ENCODE measurements around the gene DKC1. TPM values are rescaled to one million over a fixed set of nuclear protein-coding genes. Genes with fewer than 3 reads are reported as not detected.

The DKC1 gene
- total RNA-seq, 2 experiments from 2014 or later: 67.7 to 138 TPM

- no TSS peak for BruUV-seq (replicated peaks)
- intact Hi-C loops (cut with micrococcal nuclease; ENCODE audit: unreplicated experiment): no loop called here
- Histone ChIP-seq H3K9me3 (ENCODE audit: low read length) (no peaks in the 10 kb centered on the region), H3K27ac (ENCODE audit: low read depth, low read length, poor library complexity, severe bottlenecking) (no peak overlapping the region), H3K79me2 (ENCODE audit: insufficient read depth, low read depth, low read length) (no peaks in the 10 kb centered on the region), H3K36me3 (ENCODE audit: insufficient read depth, low read length) (no peaks in the 10 kb centered on the region), H3K4me3 (ENCODE audit: low read depth, low read length, poor library complexity, severe bottlenecking) (no peak overlapping the region), H3K4me1 (ENCODE audit: insufficient read depth, low read length, poor library complexity, severe bottlenecking) (no peaks in the 10 kb centered on the region), H3K4me2 (ENCODE audit: low read length) (no peak overlapping the region), H2AFZ (ENCODE audit: low read length) (no peak overlapping the region), H4K20me1 (ENCODE audit: insufficient read depth, low read length) (no peaks in the 10 kb centered on the region), H3K9me2 (ENCODE audit: insufficient read depth, low read length) (no peaks in the 10 kb centered on the region)
- no peak for DNase-seq (ENCODE audit: low spot score)
- POLR2A ChIA-PET: no interaction called here
- TF ChIP-seq EZH2phosphoT487 (IDR thresholded peaks at IDR 0.05; ENCODE audit: borderline replicate concordance, low read depth, low read length) (no peak), CTCF (conservative IDR thresholded peaks at IDR 0.05; ENCODE audit: low read length) (0 out of 2 replicates have a peak, but pooled peaks have one; percentile 24)
- CTCF ChIA-PET (ENCODE audit: unreplicated experiment): no interaction called here
Measured at GRCh38 chrX:154728431-154729190, 34.1 kb upstream of the DKC1 start.

- ChIA-PET CTCF (ENCODE audit: unreplicated experiment) (interaction anchor here (0.9 kb wide), 1 partner anchor 11 kb away, joined by 3 read pairs; no protein-coding TSS in a partner anchor), POLR2A (no interaction called here)
- no peak overlapping the region for H3K4me3 ChIP-seq (ENCODE audit: low read depth, low read length, poor library complexity, severe bottlenecking)
- H3K36me3 ChIP-seq (ENCODE audit: insufficient read depth, low read length): no peaks in the 10 kb centered on the region
- H2AFZ ChIP-seq (ENCODE audit: low read length): no peak overlapping the region
- no peak overlapping the region for H3K4me2 ChIP-seq (ENCODE audit: low read length)
- H3K4me1 ChIP-seq (ENCODE audit: insufficient read depth, low read length, poor library complexity, severe bottlenecking): no peaks in the 10 kb centered on the region
- no peaks in the 10 kb centered on the region for H4K20me1 ChIP-seq (ENCODE audit: insufficient read depth, low read length)
- no peaks in the 10 kb centered on the region for H3K79me2 ChIP-seq (ENCODE audit: insufficient read depth, low read depth, low read length)
- intact Hi-C loops (cut with micrococcal nuclease; ENCODE audit: unreplicated experiment): no loop called here
- H3K9me3 ChIP-seq (ENCODE audit: low read length): no peaks in the 10 kb centered on the region
- TF ChIP-seq EZH2phosphoT487 (IDR thresholded peaks at IDR 0.05; ENCODE audit: borderline replicate concordance, low read depth, low read length): no peak
- no peak for TF ChIP-seq CTCF (conservative IDR thresholded peaks at IDR 0.05; ENCODE audit: low read length)
- no peak for DNase-seq (ENCODE audit: low spot score)
- no TSS peak for BruUV-seq (replicated peaks)
- no peak overlapping the region for H3K27ac ChIP-seq (ENCODE audit: low read depth, low read length, poor library complexity, severe bottlenecking)
- no peaks in the 10 kb centered on the region for H3K9me2 ChIP-seq (ENCODE audit: insufficient read depth, low read length)
Measured at GRCh38 chrX:154729439-154729838, 33.2 kb upstream of the DKC1 start.

- Histone ChIP-seq H3K36me3 (ENCODE audit: insufficient read depth, low read length) (no peaks in the 10 kb centered on the region), H3K9me2 (ENCODE audit: insufficient read depth, low read length) (no peaks in the 10 kb centered on the region), H3K4me3 (ENCODE audit: low read depth, low read length, poor library complexity, severe bottlenecking) (no peak overlapping the region), H3K79me2 (ENCODE audit: insufficient read depth, low read depth, low read length) (no peaks in the 10 kb centered on the region), H2AFZ (ENCODE audit: low read length) (no peak overlapping the region), H4K20me1 (ENCODE audit: insufficient read depth, low read length) (no peaks in the 10 kb centered on the region), H3K4me2 (ENCODE audit: low read length) (no peak overlapping the region), H3K9me3 (ENCODE audit: low read length) (no peaks in the 10 kb centered on the region), H3K27ac (ENCODE audit: low read depth, low read length, poor library complexity, severe bottlenecking) (no peak overlapping the region), H3K4me1 (ENCODE audit: insufficient read depth, low read length, poor library complexity, severe bottlenecking) (no peaks in the 10 kb centered on the region)
- BruUV-seq (replicated peaks): no TSS peak
- ChIA-PET POLR2A (interaction anchor here (0.7 kb wide), 1 partner anchor 283 kb away, joined by 3 read pairs; no protein-coding TSS in a partner anchor), CTCF (ENCODE audit: unreplicated experiment) (interaction anchor here (0.9 kb wide), 1 partner anchor 12 kb away, joined by 3 read pairs; no protein-coding TSS in a partner anchor)
- intact Hi-C loops (cut with micrococcal nuclease; ENCODE audit: unreplicated experiment): no loop called here
- DNase-seq (ENCODE audit: low spot score): no peak
- TF ChIP-seq EZH2phosphoT487 (IDR thresholded peaks at IDR 0.05; ENCODE audit: borderline replicate concordance, low read depth, low read length) (no peak), CTCF (conservative IDR thresholded peaks at IDR 0.05; ENCODE audit: low read length) (no peak)
Measured at GRCh38 chrX:154730253-154730891, 32.3 kb upstream of the DKC1 start.

All from OCI-LY7 (cell line).